ENCODE results near the gene MOBP. TPM values are rescaled to one million over a fixed set of nuclear protein-coding genes. Genes with fewer than 3 reads are reported as not detected.

Gene MOBP
- total and polyA plus RNA-seq, 2 of the 4 experiments (the other 2 are of a cell fraction) = not detected

DNA sequence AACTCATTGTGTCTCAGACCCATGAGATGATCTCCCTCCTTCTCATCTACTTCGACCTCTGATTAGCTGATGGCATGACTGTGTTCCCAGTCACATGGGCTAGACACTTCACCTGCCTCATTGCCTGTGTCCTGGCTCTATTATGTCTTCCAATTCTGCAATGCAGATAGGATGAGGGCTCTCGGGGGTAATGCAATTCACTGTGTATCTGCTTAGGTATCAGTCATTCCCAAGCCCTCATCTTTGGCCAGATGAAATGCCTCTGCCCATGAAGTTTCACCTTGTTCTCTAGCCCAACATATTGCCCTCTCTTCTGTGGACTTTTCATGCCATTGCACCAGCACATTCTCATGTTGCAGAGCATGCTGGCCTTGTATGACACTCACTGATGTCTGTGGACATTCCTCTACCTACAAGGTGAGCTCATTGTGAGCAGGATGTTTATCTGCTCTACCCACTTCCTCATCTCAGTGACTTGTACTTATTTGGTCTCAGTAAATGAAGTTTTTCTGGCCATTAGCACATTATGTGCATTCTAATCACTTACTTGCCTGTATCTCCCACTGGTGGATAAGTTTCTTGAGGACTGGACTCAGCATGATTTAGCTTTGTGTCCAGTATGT is 32.3 kb downstream of the MOBP start:
- Histone ChIP-seq H2BK20ac (ENCODE audit: low read depth, low read length) (no peak overlapping the region), H3K9me3 (ENCODE audit: control insufficient read depth, insufficient read depth, low read length) (no peaks in the 10 kb centered on the region), H2AFZ (replicated peaks; ENCODE audit: low read length, poor library complexity) (no peak overlapping the region), H4K8ac (ENCODE audit: low read depth in 2 of 2, low read length in 2 of 2) (no peak overlapping the region), H2AK9ac (replicated peaks; ENCODE audit: low read depth, low read length, poor library complexity) (no peak overlapping the region), H3K18ac (ENCODE audit: low read depth, low read length) (no peak overlapping the region), H2BK15ac (ENCODE audit: low read depth, low read length) (no peak overlapping the region), H3K4me1 (ENCODE audit: control insufficient read depth, insufficient read depth, low read length) (no peaks in the 10 kb centered on the region), H3K56ac (ENCODE audit: extremely low read depth, insufficient read depth, low read length) (no peak overlapping the region), H4K20me1 (ENCODE audit: insufficient read depth, low read length) (no peaks in the 10 kb centered on the region), H3K4me2 (ENCODE audit: low read depth, low read length) (no peak overlapping the region), H3K14ac (replicated peaks; ENCODE audit: low read depth, low read length) (no peak overlapping the region), H3K27ac (ENCODE audit: insufficient read depth, low read length) (no peak overlapping the region), H3K23ac (ENCODE audit: low read depth, low read length) (no peak overlapping the region), H2BK120ac (ENCODE audit: low read depth, low read length) (no peak overlapping the region), H3K27me3 (ENCODE audit: control insufficient read depth, insufficient read depth, low read length) (peaks cover 16% of the 10 kb centered on the region), H2AK5ac (ENCODE audit: low read depth, low read length) (no peak overlapping the region), H3K4ac (ENCODE audit: low read depth, low read length) (no peak overlapping the region), H3K4me3 (ENCODE audit: insufficient read depth, low read depth, low read length) (no peak overlapping the region), H4K91ac (ENCODE audit: insufficient read depth, low read depth, low read length) (no peak overlapping the region), H3K36me3 (ENCODE audit: control insufficient read depth, insufficient read depth, low read length) (no peaks in the 10 kb centered on the region), H2BK5ac (ENCODE audit: low read depth, low read length, poor library complexity, severe bottlenecking) (no peak overlapping the region), H3K79me1 (ENCODE audit: low read depth in 1 of 2, low read length in 2 of 2) (no peaks in the 10 kb centered on the region), H3K9me1 (ENCODE audit: insufficient read depth, low read length) (no peaks in the 10 kb centered on the region), H3K9ac (ENCODE audit: low read depth, low read length) (no peak overlapping the region), H4K5ac (ENCODE audit: low read depth, low read length) (no peak overlapping the region)
- intact Hi-C loops (cut with micrococcal nuclease) (no loop called here), dilution Hi-C loops (cut with HindIII; ENCODE audit: low sequenced_read_pairs, unreplicated experiment) (no loop called here), in situ Hi-C loops (cut with MboI; ENCODE audit: low sequenced_read_pairs) (loop anchor here (5.0 kb wide), 1 partner anchor 52 kb away; no protein-coding TSS in a partner anchor)
- CTCF ChIA-PET = interaction anchor here (0.7 to 1.7 kb wide), 5 partner anchors 22 to 326 kb away, joined by 3 to 7 read pairs (median 3); no protein-coding TSS in a partner anchor
- no peak for ATAC-seq (ENCODE audit: low read depth)
- no CpG with 5 or more reads among the region's 2 CpGs for WGBS, 2 experiments (ENCODE audit: extremely low coverage in 2 of 2, insufficient read length in 1 of 2)
- no peak for DNase-seq
- no peak for TF ChIP-seq RCOR1 (IDR thresholded peaks at IDR 0.05; ENCODE audit: insufficient replicate concordance, low read length)
- TF ChIP-seq CHD1 (IDR thresholded peaks at IDR 0.05; ENCODE audit: low read depth, low read length) = no peak
- no peak for TF ChIP-seq ELK1 (IDR thresholded peaks at IDR 0.05; ENCODE audit: borderline replicate concordance, low read depth, low read length)
- TF ChIP-seq BHLHE40 (IDR thresholded peaks at IDR 0.05; ENCODE audit: low read depth, low read length) = no peak
- TF ChIP-seq NFE2L2 (IDR thresholded peaks at IDR 0.05; ENCODE audit: low read depth, low read length) = no peak
- TF ChIP-seq POLR2A (IDR thresholded peaks at IDR 0.05; ENCODE audit: low read depth, low read length) = no peak
- no peak for TF ChIP-seq MXI1 (IDR thresholded peaks at IDR 0.05; ENCODE audit: borderline replicate concordance, low read depth, low read length)
- no peak for TF ChIP-seq MAZ (IDR thresholded peaks at IDR 0.05; ENCODE audit: borderline replicate concordance, low read depth, low read length)
- no peak for TF ChIP-seq CEBPB (IDR thresholded peaks at IDR 0.05; ENCODE audit: low read depth, low read length)
- TF ChIP-seq SMC3 (IDR thresholded peaks at IDR 0.05; ENCODE audit: low read depth, low read length) = no peak
- no peak for TF ChIP-seq CTCF (conservative IDR thresholded peaks at IDR 0.05; ENCODE audit: low read depth, low read length)
- TF ChIP-seq USF2 (IDR thresholded peaks at IDR 0.05; ENCODE audit: low read depth, low read length) = no peak
- no peak for TF ChIP-seq RFX5 (IDR thresholded peaks at IDR 0.05; ENCODE audit: low read depth, low read length)
- no peak for TF ChIP-seq RAD21 (IDR thresholded peaks at IDR 0.05; ENCODE audit: low read length)
- TF ChIP-seq FOS (IDR thresholded peaks at IDR 0.05; ENCODE audit: low read depth, low read length) = no peak
- BruUV-seq (replicated peaks) = no TSS peak
- POLR2A ChIA-PET (ENCODE audit: unreplicated experiment) = no interaction called here
